ENCODE measurements around the gene RETREG2. TPM values are rescaled to one million over a fixed set of nuclear protein-coding genes. Genes with fewer than 3 reads are reported as not detected.

Gene RETREG2
- total RNA-seq, 1 donor from 2014 or later: 32.9 TPM

GRCh38 chr2:219220652-219221402 is 42.8 kb downstream of the RETREG2 start:
- Histone ChIP-seq H3K4me1 (peaks cover 4% of the 10 kb centered on the region), H3K79me2 (ENCODE audit: low read depth) (no peaks in the 10 kb centered on the region), H3K27me3 (no peaks in the 10 kb centered on the region), H3K9ac (no peak overlapping the region), H3K9me3 (ENCODE audit: low read depth) (no peaks in the 10 kb centered on the region), H3K36me3 (no peaks in the 10 kb centered on the region), H3K27ac (no peak overlapping the region), H2AFZ (replicated peaks) (no peak overlapping the region), H4K20me1 (ENCODE audit: low read depth) (peaks cover 10% of the 10 kb centered on the region), H3F3A (ENCODE audit: low read depth) (peaks cover 27% of the 10 kb centered on the region), H3K4me2 (no peak overlapping the region), H3K4me3 (no peak overlapping the region)
- Mint-ChIP-seq H3K4me1 (peaks cover 19% of the 10 kb centered on the region), H3K27me3 (ENCODE audit: insufficient read depth, low read depth) (peaks cover 14% of the 10 kb centered on the region), H3K4me3 (no peak overlapping the region), H3K27ac (no peak overlapping the region), H3K9me3 (no peaks in the 10 kb centered on the region), H3K36me3 (peaks cover 21% of the 10 kb centered on the region)
- TF ChIP-seq EZH2 (IDR thresholded peaks at IDR 0.05): no peak
- TF ChIP-seq EZH2phosphoT487 (IDR thresholded peaks at IDR 0.05): no peak
- TF ChIP-seq CTCF (IDR thresholded peaks at IDR 0.05): no peak
- no peak for DNase-seq (ENCODE audit: low spot score)

- Histone ChIP-seq H3K36me3 (no peaks in the 10 kb centered on the region), H3K4me2 (no peak overlapping the region), H3K79me2 (ENCODE audit: low read depth) (no peaks in the 10 kb centered on the region), H3K4me1 (peaks cover 4% of the 10 kb centered on the region), H3F3A (ENCODE audit: low read depth) (peaks cover 27% of the 10 kb centered on the region), H3K4me3 (no peak overlapping the region), H3K9ac (no peak overlapping the region), H4K20me1 (ENCODE audit: low read depth) (peaks cover 10% of the 10 kb centered on the region), H3K9me3 (ENCODE audit: low read depth) (no peaks in the 10 kb centered on the region), H3K27me3 (no peaks in the 10 kb centered on the region), H2AFZ (replicated peaks) (no peak overlapping the region), H3K27ac (no peak overlapping the region)
- H3K27ac Mint-ChIP-seq: no peak overlapping the region
- H3K4me3 Mint-ChIP-seq: no peak overlapping the region
- TF ChIP-seq EZH2 (IDR thresholded peaks at IDR 0.05): no peak
- TF ChIP-seq EZH2phosphoT487 (IDR thresholded peaks at IDR 0.05): no peak
- TF ChIP-seq CTCF (IDR thresholded peaks at IDR 0.05): no peak
- H3K27me3 Mint-ChIP-seq (ENCODE audit: insufficient read depth, low read depth): peaks cover 14% of the 10 kb centered on the region
- peaks cover 16% of the 10 kb centered on the region for H3K4me1 Mint-ChIP-seq
- H3K36me3 Mint-ChIP-seq: peaks cover 22% of the 10 kb centered on the region
- DNase-seq (ENCODE audit: low spot score): no peak
- no peaks in the 10 kb centered on the region for H3K9me3 Mint-ChIP-seq
Observed at GRCh38 chr2:219221957-219222518, 44.0 kb downstream of the RETREG2 start.

GRCh38 chr2:219223831-219224610 is 45.9 kb downstream of the RETREG2 start:
- no peak overlapping the region for H3K4me3 ChIP-seq
- Mint-ChIP-seq H3K9me3 (no peaks in the 10 kb centered on the region), H3K4me3 (no peak overlapping the region), H3K36me3 (peaks cover 22% of the 10 kb centered on the region), H3K27me3 (ENCODE audit: insufficient read depth, low read depth) (peaks cover 11% of the 10 kb centered on the region), H3K4me1 (peaks cover 22% of the 10 kb centered on the region), H3K27ac (no peak overlapping the region)
- H3F3A ChIP-seq (ENCODE audit: low read depth): peaks cover 13% of the 10 kb centered on the region
- peaks cover 4% of the 10 kb centered on the region for H4K20me1 ChIP-seq (ENCODE audit: low read depth)
- TF ChIP-seq EZH2phosphoT487 (IDR thresholded peaks at IDR 0.05) (no peak), CTCF (IDR thresholded peaks at IDR 0.05) (no peak), EZH2 (IDR thresholded peaks at IDR 0.05) (no peak)
- H3K36me3 ChIP-seq: no peaks in the 10 kb centered on the region
- no peak overlapping the region for H2AFZ ChIP-seq (replicated peaks)
- no peaks in the 10 kb centered on the region for H3K9me3 ChIP-seq (ENCODE audit: low read depth)
- peaks cover 7% of the 10 kb centered on the region for H3K4me1 ChIP-seq
- no peak overlapping the region for H3K9ac ChIP-seq
- peaks cover 18% of the 10 kb centered on the region for H3K79me2 ChIP-seq (ENCODE audit: low read depth)
- no peak overlapping the region for H3K4me2 ChIP-seq
- H3K27me3 ChIP-seq: no peaks in the 10 kb centered on the region
- H3K27ac ChIP-seq: no peak overlapping the region
- no peak for DNase-seq (ENCODE audit: low spot score)

All from neural progenitor cell (in vitro differentiated cells).